Measurements from ENCODE around the gene CAPN3.
"Not testable (repeated sequence)": the region's sequence is repeated elsewhere in the genome, so short reads cannot be mapped to it uniquely, and the experiment has no call there.

CAPN3 gene

DNA sequence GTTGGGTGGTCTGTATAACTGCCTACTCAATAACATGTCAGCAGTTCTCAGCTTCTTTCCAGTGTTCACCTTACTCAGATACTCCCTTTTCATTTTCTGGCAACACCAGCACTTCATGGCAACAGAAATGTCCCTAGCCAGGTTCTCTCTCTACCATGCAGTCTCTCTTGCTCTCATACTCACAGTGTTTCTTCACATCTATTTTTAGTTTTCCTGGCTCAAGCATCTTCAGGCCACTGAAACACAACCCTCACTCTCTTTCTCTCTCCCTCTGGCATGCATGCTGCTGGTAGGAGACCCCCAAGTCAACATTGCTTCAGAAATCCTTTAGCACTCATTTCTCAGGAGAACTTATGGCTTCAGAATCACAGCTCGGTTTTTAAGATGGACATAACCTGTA lies at the start of gene CAPN3:
CAPN3 (plus strand) TSS at position 253 of the 400 bp plus-strand sequence. CDS start 305 bp downstream, outside the sequence.
- DNase-seq (ENCODE audit: low read depth in 3 of 3, low spot score in 1 of 3): no peak

DNA sequence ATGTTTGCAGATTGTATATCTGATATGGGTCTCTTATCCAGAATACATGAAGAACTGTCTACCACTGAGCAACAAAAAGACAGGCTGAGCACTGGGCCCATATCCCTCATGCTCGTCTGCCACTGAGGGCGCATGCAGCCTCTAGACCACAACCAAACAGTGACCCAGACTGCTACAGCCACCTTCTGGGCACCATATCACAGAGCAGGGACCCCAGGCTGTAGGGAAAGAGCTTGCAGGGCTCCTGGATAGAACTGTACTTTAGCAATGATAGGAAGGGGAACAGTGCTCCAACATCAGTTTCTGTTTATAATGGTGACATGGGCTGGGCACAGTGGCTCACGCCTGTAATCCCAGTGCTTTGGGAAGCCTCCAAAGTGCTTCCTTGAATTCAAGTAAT lies 45.8 kb upstream of the CAPN3 start:
- DNase-seq (ENCODE audit: low read depth in 3 of 3, low spot score in 1 of 3): no peak

DNA sequence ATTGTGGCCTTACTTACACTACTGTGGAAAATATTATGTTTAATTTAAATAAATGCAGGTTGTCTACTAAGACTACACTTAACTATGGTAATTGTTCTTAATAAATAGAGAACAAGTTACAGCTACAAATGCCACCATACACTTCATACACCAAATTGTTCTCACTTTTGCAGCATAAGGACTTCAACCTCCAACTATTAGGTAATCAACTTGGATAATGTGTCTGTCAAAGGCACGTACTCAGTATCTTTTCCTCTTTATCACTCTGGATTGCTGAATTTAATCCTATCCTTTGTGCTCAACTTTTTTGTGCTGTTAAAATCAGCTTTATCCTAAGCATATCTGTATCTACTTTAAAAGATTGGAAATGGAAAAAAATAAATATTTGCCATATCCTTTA lies 44.5 kb upstream of the CAPN3 start:
- DNase-seq (ENCODE audit: low read depth in 3 of 3, low spot score in 1 of 3): no peak

DNA sequence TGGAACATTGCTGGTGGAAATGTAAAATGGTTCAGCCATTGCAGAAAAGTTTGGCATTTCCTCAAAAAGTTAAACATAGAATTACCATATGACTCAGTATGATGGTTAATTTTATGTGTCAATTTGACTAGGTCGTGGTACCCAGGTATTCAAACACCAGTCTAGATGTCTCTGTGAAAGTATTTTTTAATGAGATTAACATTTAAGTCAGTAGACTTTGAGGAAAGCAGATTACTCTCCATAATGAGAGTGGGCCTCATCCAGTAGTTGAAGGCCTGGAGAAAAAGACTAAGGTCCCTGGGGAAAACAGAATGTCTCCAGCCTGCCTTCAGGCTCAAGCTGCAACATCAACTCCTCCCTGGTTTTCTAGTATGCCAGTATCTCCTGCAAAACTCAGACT lies 43.8 kb upstream of the CAPN3 start:
- DNase-seq (ENCODE audit: low read depth in 3 of 3, low spot score in 1 of 3): no peak

DNA sequence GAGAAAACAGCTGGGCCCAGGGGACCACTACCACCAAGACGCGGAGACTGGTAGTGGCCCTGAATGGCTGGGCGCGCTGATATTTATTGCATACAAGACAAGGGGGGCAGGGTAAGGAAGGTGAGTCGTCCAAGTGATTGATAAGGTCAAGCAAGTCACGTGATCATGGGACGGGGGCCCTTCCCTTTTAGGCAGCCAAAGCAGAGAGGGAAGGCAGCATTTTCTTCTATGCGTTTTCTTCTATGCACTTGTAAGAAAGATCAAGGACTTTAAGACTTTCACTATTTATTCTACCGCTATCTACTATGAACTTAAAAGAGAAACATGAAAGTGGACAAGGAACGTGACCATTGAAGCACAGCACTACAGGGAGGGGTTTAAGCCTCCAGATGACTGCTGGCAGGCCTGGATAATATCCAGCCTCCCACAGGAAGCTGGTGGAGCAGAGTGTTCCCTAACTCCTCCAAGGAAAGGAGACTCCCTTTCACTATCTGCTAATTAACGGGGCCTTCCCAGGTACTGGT lies 43.0 kb upstream of the CAPN3 start:
- not testable (repeated sequence) for DNase-seq (ENCODE audit: low read depth in 3 of 3, low spot score in 1 of 3)

DNA sequence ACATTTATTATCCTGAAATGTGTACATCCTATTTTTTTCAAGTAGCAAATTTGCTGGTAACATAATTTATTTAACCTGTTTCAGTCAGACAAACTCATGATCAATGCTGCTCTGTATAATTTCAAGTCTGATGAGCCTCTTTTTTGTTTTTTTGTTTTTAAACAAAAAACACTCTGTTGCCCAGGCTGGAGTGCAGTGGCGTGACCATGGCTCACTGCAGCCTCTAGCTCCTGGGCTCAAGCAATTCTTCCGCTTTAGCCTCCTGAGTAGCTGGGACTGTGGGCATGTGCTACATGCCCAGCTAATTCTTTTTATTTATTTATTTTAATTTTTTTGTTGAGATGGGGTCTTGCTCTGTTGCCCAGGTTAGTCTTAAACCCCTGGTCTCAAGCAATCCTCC lies 40.1 kb upstream of the CAPN3 start:
- DNase-seq (ENCODE audit: low read depth in 3 of 3, low spot score in 1 of 3): no peak

DNA sequence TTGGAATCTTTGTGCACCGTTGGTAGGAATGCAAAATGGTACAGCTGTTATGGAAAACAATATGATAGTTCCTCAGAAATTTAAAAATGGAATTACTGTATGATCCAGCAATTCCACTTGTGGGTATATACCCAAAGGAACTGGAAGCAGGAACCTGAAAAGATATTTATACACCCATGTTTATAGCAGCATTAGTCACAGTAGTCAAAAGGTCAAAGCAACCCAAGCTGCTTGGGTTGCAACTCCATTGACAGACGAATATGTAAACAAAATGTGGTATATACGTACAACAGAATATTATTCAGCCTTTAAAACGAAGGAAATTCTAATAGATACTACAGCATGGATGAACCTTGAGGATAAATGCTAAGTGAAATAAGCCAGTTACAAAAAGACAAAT lies 35.0 kb upstream of the CAPN3 start:
- DNase-seq (ENCODE audit: low read depth in 3 of 3, low spot score in 1 of 3): no peak

DNA sequence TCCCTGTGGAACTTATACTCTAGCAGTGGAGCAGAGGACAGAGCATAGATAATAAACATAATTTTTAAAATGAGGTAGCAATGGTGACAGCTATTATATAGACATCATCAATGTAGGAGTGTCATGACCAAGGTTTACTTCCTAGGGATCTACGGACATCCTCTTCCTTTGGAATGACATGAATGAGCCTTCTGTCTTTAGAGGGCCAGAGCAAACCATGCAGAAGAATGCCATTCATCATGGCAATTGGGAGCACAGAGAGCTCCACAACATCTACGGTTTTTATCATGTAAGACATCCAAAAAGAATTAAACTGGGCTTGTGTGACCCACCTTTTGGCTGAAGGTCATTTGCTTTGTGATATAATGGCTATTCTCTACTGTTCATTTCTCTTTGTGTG lies 30.1 kb upstream of the CAPN3 start:
- DNase-seq (ENCODE audit: low read depth in 3 of 3, low spot score in 1 of 3): no peak

DNA sequence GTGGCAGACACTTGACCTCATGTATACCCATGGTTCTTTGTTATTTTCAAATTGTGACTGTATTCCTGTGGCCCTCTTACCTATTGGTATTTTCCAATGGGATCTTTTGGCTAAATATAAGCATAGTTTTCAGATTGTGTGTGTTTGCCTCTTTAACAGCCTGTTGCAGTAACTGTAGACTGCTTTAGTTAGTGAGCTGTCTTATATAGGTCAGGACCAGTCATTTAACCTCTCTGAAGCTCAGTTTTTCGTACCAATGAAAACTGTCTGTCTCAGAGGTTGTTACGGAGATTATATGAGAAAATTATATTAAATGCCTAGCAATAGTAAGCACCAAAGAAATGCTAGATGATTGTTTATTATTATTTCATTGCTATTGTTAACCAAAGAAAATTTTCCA lies 29.3 kb upstream of the CAPN3 start:
- no peak for DNase-seq (ENCODE audit: low read depth in 3 of 3, low spot score in 1 of 3)

DNA sequence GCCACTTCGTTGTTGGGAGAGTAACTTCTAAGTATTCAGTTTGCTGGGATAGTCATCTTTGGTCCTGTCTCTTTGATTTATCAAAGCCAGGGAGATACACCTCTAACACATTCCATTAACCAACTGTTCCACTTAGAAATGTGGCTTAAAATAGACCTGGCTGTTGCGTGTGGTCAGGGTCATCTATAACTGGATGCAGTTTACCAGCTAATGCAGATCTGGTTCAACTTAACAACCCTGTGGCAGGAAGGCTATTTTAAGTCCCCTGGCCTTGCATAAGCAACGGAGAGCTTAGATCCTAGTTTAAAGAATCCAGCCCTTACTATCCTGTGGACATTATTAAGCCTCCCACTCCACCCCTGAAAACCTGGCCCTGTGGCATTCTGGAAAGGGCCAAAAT lies 28.1 kb upstream of the CAPN3 start:
- DNase-seq (ENCODE audit: low read depth in 3 of 3, low spot score in 1 of 3): no peak

DNA sequence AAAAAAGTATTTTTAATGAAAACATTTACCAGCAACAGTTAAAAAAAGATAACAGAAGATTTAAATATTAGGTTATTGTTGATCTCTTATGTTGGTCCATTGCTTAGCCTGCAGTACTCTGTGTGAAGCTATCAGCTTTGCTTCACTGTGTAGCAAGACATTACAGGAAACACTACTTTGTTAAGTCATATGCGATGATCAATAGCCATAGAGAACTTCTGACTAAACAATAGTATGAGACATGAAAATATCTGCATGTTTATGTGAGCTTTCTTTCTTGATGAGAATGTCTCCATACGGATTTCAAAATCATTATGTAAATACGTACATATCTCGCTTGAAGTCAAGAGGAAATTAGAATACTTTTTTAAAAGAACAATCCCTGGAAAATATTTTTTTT lies 27.0 kb upstream of the CAPN3 start:
- DNase-seq (ENCODE audit: low read depth in 3 of 3, low spot score in 1 of 3): no peak

DNA sequence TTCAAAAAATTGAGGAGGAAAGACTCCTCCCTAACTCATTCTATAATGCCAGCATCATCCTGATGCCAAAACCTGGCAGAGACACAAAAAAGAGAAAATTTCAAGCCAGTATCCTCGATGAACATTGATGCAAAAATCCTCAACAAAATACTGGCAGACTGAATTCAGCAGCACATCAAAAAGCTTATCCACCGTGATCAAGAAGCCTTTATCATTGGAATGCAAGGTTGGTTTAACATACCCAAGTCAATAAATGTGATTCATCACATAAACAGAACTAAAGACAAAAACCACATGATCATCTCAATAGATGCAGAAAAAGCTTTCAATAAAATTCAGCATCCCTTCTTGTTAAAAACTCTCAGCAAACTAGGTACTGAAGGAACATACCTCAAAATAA lies 24.2 kb upstream of the CAPN3 start:
- no peak for DNase-seq (ENCODE audit: low read depth in 3 of 3, low spot score in 1 of 3)

DNA sequence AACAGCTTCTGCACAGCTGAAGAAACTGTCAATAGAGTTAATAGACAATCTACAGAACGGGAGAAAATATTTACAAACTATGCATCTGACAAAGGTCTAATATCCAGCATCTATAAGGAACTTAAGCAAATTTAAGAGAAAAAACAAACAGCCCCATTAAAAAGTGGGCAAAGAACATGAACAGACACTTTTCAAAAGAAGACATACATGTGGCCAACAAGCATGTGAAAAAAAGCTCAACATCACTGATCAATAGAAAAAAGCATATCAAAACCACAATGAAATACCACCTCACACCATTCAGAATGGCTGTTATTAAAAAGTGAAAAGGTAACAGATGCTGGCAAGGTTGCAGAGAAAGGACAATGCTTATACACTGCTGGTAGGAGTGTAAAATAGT lies 22.7 kb upstream of the CAPN3 start:
- not testable (repeated sequence) for DNase-seq (ENCODE audit: low read depth in 3 of 3, low spot score in 1 of 3)

DNA sequence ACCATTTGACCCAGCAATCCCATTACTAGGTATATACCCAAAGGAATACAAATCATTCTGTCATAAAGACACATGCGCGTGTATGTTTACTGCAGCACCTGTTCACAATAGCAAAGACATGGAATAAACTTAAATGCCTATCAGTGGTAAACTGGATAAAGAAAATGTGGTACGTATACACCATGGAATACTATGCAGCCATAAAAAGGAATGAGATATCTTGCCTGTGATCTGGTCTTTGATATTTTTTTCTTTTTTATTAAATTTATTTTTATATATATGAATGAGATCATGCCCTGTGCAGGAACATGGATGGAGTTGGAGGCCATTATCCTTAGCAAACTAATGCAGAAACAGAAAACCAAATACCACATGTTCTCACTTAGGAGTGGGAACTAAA lies 22.2 kb upstream of the CAPN3 start:
- not testable (repeated sequence) for DNase-seq (ENCODE audit: low read depth in 3 of 3, low spot score in 1 of 3)

DNA sequence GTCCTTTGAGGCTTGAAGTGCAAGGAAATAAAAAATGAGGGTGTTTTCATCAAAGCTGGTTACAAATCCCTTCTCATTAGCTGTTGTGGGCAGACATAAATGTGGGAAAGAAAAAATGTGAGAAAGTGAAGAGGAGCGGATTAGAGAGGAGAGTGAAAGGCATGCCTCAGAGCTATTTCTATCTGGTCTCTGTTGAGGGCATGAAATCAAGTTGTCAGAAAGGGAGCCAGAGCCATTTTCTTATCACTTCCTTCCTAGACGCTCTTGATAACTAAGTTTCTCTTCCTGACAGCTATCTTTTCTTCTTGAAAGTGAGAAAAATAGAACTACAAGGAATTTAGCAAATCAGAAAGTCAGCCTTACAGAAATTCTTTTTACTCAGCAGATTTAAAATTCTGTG lies 20.8 kb upstream of the CAPN3 start:
- no peak for DNase-seq (ENCODE audit: low read depth in 3 of 3, low spot score in 1 of 3)

DNA sequence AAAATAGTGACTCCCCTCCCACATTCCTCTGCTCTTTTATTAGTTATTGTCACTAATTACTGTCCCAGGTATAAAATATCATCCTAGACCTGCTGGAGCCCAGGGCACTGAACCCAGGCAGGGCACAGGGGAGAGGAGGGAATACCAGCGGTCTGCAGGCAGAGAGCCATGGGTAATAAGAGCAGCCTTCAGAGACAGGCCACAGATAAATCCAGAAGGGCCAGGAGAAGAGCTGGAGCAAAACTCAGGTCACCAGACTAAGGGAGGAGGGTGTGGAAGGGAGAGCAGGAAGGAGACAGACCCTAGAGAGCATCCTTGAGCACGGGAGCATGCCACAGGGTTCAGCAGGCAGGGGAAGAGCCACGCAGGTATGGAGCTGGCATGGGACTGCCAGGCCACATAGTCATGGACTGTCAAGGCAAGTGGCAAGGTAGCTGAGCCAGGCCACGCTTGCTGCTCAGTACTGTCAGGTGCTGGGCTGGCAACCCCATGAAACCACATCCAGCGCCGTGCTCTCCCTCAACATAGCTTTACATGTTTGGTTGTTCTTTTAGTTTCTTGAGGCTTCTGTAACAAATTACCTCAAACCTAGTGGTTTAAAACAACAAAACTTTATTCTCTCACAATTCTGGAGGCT lies 15.6 kb upstream of the CAPN3 start:
- DNase-seq (ENCODE audit: low read depth in 3 of 3, low spot score in 1 of 3): no peak

DNA sequence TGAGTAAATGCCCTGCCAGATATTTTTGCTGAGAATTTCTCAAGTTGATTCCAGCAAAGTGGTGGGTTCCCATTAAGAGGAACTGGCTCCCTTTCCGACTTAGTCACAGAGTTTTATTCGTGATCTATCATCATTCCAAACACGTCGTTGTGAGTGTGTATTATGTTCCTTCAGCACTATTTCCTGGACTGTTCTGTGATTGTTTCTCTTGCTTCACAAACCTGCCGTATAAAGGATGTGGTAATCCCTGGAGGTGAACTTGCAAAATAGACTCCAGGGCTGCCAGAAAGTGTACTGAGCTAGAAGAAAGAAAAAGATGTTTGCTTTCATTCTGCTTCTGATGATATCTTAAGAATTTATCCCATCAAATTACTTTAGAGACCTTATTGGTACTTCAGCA lies 14.5 kb upstream of the CAPN3 start:
- no peak for DNase-seq (ENCODE audit: low read depth in 3 of 3, low spot score in 1 of 3)

DNA sequence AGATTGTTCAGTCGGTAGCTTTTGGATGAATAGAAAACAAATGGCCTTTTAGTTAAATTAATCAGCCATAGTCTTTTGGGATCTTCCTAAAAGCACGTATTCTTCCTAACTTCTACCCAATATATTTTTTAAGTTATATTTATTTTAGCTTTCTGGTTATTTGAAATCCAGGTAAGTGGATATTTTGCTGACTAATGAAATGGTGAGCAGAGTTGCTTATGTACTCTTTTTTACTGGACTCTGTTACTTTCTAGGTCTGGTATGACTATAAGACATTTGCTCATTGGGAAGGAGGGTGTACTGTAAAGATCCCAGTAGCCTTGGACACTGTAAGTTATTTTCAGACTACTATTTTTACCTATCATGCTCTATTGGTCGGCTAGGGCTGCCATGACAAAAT lies 13.8 kb upstream of the CAPN3 start:
- DNase-seq (ENCODE audit: low read depth in 3 of 3, low spot score in 1 of 3): no peak

DNA sequence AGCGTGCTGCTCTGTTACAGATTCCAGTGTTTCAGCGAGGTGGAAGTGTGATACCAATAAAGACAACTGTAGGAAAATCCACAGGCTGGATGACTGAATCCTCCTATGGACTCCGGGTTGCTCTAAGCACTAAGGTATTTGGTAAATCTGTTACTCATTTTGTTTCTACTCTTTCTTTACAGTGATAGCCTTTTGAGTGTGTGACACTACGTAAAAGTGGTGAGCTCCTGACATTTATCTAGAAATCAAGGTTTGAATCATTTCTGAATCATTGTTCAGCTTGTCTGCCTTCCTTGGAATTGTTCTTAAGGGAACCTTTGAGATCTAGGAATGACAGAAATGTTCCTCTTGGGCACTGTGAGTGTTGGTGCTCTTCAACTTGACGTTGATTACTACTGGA lies 11.2 kb upstream of the CAPN3 start:
- no peak for DNase-seq (ENCODE audit: low read depth in 3 of 3, low spot score in 1 of 3)

DNA sequence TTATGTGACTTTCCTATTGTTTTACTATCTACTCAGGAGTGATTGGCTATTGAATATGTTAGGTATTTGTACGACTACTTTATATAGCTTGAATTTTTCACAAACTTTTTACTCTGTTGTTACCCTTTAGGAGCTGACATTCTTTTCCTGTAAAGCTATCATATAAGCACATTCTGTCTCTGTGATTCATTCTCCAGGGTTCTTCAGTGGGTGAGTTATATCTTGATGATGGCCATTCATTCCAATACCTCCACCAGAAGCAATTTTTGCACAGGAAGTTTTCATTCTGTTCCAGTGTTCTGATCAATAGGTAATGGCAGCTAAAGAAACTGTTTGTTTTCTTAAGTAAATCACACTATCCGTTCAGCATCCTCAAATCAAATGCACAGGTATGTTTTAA lies 10.1 kb upstream of the CAPN3 start:
- no peak for DNase-seq (ENCODE audit: low read depth in 3 of 3, low spot score in 1 of 3)

DNA sequence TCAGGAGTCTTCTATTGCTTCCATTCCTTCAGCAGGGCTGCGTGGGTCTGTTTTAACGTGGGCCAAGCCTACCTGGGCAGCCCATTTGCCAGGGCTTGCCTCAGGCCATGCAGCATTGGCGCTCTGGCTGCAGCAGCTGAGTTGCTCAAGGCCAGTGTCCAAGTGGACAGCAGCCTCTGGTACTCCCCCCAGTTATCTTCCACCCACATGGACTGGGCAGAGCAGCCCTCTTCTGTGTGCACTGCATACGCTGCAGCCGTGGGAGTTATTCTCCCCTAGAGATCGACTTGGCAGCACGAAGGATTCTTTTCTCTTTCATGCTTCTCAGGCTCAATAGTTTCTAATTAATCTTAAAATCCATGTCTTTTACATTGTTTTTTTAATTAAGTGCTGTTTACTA lies 6.9 kb upstream of the CAPN3 start:
- DNase-seq (ENCODE audit: low read depth in 3 of 3, low spot score in 1 of 3): no peak

DNA sequence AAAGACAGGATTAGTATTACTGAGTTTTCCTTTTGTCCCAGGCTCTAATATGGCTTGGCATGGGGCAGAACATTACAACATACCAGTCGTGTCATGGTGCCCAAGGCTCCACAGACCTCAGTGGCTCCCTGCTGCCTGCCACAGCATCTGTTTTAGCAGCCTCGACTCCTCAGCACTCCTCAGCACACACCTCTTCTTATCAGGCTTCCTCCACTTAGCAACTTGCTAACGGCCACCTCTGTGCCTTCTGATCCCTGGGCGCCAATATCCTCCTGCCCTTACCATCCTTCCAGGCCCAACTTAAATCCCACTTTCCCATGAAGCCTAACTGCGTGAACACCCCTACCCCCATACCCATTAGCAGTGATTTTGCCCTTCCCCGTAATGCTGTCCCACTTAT lies 6.2 kb upstream of the CAPN3 start:
- DNase-seq (ENCODE audit: low read depth in 3 of 3, low spot score in 1 of 3): no peak

DNA sequence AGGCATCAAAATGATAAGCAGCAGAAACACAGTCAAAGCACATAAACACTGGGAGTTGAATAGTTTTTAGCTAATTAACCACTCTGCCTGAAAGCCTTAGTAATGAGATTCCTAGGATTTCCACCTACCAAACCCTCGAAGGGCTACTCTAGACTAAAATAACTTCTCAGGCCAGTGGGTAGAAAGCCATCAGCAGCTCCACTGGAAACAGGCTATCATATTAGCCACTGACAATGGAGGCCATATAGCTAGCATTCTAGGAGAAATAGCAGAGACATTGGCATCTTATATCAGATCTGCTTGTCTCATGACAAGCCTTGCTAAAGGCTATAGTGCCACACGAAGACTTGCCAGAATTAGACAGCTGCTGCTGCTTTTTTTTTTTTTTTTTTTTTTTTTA lies 4.5 kb upstream of the CAPN3 start:
- no peak for DNase-seq (ENCODE audit: low read depth in 3 of 3, low spot score in 1 of 3)

DNA sequence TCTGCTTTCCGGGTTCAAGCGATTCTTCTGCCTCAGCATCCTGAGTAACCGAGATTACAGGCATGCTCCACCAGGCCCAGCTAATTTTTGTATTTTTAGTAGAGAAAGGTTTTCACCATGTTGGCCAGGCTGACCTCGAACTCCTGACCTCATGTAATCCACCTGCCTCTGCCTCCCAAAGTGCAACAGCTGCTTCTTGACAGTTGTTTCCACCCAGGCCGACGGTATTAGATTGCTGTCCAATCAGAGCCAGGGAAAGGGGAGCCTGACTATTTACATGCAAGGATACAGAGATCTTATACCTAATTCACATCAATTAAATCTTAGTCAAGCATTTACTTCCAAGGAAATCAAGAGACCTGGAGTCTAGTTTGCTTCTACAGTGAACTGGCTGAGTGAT lies 4.0 kb upstream of the CAPN3 start:
- no peak for DNase-seq (ENCODE audit: low read depth in 3 of 3, low spot score in 1 of 3)
